Measurements from ENCODE around the gene GCC1. TPM values are rescaled to one million over a fixed set of nuclear protein-coding genes. Genes with fewer than 3 reads are reported as not detected.
"Not testable (repeated sequence)": the region's sequence is repeated elsewhere in the genome, so short reads cannot be mapped to it uniquely, and the experiment has no call there.

The GCC1 gene
- polyA plus RNA-seq, 5 donors = 10.2 to 14.2 (median 11.6) TPM

GRCh38 chr7:127591591-127591990, 6.2 kb upstream of the GCC1 start:
- no peak for DNase-seq

DNA sequence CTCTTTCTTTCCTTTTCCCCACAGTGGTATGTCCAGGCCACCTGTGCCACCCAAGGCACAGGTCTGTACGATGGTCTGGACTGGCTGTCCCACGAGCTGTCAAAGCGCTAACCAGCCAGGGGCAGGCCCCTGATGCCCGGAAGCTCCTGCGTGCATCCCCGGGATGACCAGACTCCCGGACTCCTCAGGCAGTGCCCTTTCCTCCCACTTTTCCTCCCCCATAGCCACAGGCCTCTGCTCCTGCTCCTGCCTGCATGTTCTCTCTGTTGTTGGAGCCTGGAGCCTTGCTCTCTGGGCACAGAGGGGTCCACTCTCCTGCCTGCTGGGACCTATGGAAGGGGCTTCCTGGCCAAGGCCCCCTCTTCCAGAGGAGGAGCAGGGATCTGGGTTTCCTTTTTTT, 5.8 kb upstream of the GCC1 start:
- no peak for DNase-seq

GRCh38 chr7:127589896-127590295, 4.5 kb upstream of the GCC1 start:
- no peak for DNase-seq

- peak; percentile 47 to 51 for DNase-seq
Measured at GRCh38 chr7:127588697-127589482, 3.5 kb upstream of the GCC1 start.

GRCh38 chr7:127588019-127588696, 2.8 kb upstream of the GCC1 start, which contains the start of gene ARF5:
Gene ARF5 (plus strand): TSS chr7:127588411. CDS start chr7:127588499, 88 bp downstream.
- peak; percentile 89 to 90 for DNase-seq

GRCh38 chr7:127587663-127588018, 2.2 kb upstream of the GCC1 start:
- no peak for DNase-seq

DNA sequence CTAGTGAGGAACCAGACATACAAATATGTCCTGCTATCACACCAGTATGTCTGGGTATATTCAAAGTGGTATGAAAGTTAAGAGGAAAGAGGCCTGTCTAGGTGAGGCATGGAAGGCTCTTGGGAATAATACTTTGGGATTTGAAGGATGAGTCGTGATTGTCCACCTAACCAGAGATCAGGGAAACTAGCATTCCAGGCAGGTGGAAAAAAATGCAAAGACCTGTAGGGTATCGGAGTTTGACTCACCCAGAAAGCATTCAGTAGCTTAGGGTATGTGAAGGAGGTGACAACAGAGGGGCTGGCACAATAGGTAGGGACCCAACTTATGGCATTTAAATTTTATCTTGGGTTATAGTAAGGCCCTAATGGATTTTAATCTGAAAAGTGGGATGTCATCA, 950 bp upstream of the GCC1 start:
- DNase-seq = no peak

DNA sequence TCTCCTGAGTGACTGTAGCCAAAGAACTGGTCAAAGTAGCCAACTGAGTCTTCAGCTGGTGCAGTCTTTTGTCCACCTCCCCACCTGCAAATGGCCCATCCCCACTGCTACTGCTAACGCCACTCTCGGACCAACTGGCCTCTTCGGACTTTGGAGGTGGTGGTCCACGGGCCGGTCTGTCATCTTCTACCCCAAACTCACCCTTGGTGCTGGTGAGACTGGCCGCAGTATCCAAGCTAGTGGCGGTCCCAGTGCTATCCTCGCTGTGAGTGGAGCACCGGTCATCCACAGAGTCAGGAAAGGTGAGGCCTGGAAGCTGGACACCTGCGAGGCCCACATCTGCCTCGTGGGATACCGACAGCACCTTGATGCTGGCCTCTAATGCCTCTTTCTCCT, 750 bp downstream of the GCC1 start:
- no peak for DNase-seq

DNA sequence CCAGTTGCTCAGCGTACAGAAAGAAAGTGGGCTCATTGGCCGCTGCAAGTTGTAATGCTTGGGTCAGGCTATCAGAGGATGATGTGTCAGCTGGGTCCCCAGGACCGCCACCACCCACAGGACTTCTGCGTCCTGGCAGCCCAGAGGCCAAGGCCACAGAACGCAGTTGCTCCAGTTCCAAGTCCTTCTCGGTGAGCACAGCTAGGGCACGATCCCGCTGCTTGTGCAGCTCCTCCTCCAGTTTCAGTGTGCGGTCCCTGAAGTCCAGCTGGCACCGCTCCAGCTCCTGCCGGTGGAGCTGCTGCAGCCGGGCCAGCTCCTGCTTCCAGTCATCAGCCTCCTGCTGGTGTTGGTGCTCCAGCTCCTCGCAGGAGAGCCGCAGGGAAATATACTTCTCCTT, 3.0 kb downstream of the GCC1 start:
- no peak for DNase-seq

DNA sequence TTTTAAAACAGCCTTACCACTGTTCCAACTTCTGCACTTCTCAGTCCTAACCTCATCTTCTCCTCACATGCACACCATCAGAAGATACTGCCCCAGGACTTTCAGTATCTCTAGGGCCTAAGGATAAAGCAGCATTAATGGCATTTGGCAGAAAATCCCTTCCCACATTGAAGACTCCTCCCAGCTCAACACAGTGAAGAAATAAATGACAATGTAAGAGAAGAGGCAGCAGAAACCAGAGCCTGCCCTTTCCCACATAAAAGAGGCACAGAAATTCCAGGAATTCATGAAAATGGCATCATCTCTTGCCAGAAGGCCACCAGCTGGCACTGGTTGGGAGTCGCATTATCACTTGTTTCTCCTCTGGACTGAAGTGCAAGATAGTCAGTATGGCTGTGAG, 3.7 kb downstream of the GCC1 start:
- DNase-seq = no peak

GRCh38 chr7:127580612-127581011, 4.8 kb downstream of the GCC1 start:
- DNase-seq = no peak

GRCh38 chr7:127578711-127579275, 6.6 kb downstream of the GCC1 start:
- no peak for DNase-seq

- no peak for DNase-seq
Measured at GRCh38 chr7:127578036-127578684, 7.2 kb downstream of the GCC1 start.

GRCh38 chr7:127571741-127572505, 13.5 kb downstream of the GCC1 start:
- no peak for DNase-seq

DNA sequence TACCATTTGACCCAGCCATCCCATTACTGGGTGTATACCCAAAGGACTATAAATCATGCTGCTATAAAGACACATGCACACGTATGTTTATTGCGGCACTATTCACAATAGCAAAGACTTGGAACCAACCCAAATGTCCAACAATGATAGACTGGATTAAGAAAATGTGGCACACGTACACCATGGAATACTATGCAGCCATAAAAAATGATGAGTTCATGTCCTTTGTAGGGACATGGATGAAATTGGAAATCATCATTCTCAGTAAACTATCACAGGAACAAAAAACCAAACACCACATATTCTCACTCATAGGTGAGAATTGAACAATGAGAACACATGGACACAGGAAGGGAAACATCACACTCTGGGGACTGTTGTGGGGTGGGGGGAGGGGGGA, 17.4 kb downstream of the GCC1 start:
- not testable (repeated sequence) for DNase-seq

- DNase-seq = no peak
Measured at GRCh38 chr7:127566242-127566641, 19.2 kb downstream of the GCC1 start.

- no peak for DNase-seq
Measured at GRCh38 chr7:127557803-127558202, 27.6 kb downstream of the GCC1 start.

DNA sequence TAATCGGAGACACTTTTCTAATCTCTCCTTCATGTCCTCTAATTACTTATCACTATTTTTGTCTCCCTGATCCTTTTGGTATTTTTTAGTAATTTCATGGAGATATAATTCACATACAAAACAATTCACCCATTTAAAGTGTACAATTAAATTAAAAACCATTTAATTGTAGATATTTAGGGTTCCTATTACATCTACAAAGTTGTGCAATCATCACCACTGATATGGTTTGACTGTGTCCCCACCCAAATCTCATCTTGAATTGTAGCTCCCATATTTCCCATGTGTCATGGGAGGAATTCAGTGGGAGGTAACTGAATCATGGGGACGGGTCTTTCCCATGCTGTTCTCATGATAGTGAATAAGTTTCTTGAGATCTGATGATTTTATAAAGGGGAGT, 29.0 kb downstream of the GCC1 start:
- DNase-seq = no peak

GRCh38 chr7:127551941-127552340, 33.5 kb downstream of the GCC1 start:
- DNase-seq = no peak

DNA sequence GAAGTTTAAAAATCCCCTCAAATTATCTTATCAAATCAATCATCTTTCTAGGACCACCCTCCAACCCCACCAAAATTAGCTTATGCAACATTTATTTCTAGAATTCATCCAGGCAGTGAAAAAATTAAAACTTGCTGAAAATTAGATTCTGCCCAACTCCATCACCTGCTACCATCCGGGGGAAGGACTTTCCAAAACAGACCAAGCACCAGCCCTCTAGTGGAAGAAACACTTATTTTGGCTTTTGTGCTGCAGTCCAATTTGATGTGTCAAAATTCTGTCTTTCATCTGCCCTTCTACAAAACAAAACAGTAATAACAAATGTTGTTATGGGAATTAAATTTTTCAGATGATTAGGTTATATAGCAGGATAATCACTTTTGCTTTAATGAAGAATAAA, 35.1 kb downstream of the GCC1 start:
- no peak for DNase-seq

DNA sequence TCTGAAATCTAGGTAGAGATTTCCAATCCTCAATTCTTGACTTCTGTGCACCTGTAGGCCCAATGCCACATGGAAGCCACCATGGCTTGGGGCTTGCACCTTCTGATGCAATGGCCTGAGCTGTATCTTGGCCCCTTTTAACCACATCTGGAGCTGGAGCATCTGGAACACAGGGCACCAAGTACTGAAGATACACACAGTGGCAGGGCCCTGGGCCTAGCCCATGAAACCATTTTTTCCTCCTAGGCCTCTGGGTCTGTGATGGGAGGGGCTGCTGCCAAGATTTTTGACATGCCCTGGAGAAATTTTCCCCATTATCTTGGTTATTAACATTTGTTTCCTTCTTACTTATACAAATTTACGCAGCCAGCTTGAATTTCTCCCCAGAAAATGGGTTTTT, 39.1 kb downstream of the GCC1 start:
- no peak for DNase-seq

DNA sequence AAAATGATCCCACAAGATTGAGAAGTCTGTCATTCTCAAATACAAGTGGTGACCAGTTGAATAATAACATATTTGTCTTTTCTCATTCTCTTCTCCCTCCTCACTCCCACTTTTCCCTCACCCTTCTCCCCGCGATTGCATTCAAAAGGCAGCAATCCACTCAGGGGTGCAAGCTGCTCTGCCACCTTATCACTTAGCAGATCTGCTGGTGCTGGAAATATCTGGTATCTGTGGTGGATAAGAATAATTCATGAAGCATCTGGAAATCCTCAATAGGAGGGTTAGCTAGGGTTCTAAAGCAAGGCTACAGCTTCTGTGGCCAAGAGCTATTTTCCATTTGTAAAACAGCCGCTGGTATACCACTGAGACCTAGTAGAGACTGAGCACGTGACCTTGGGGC, 43.8 kb downstream of the GCC1 start:
- no peak for DNase-seq

Data from right lung (tissue), 5 donors.